Heart left ventricle (tissue), 13 donors: ENCODE data around the gene HK2.
"Not testable (repeated sequence)": the region's sequence is repeated elsewhere in the genome, so short reads cannot be mapped to it uniquely, and the experiment has no call there.

Experiments
- CTCF ChIP-seq, 12 donors: fragments of 200-600 bp; sonication (generic) in 4 of 12; IDR thresholded peaks; one replicate each; pipeline versions ENCODE4 v1.5.0 to v1.8.0; 2018 to 2022; ENCODE audit warnings: antibody characterized with exemption in 12 of 12, mild to moderate bottlenecking in 5 of 12
- POLR2A ChIP-seq, 2 donors: fragments of 450-650 bp; IDR thresholded peaks; one replicate each; pipeline ENCODE4 v1.6.1; 2017; ENCODE audit warnings: antibody characterized with exemption in 2 of 2, mild to moderate bottlenecking in 2 of 2, moderate library complexity in 2 of 2
- donor health status: ischemic (EF 13 %, LVEDD 7.1; RV severe dilation, severe dysfunction).
- donor health status: DM: no; HTN: yes; CAD: no.
- donor health status: DM: no; HTN: no; CAD: no.
- donor health status: ischemic (EF 25% LVEDD 6.9; RV normal size, moderate dysfunction).
- donor health status: ischemic (EF 25% LVEDD 5.7; RV mildly dilated, moderate dysfunction).
- donor health status: ischemic (EF 35%, LVEDD 5.7; RV mildly dilated, moderate dysfunction).
- donor health status: nonischemic (EF 11% LVEDD 7.7; RV severe dilation, severe dysfunction).
- donor health status: DM: yes; HTN: yes; CAD: no.
- donor health status: PGD.
- donor health status: ischemic (EF 29% LVEDD 5.4; RV normal size, mild dysfunction).
- donor health status: nonischemic (EF 23%, LVEDD 6.1; RV moderate dilation, normal function).

- TF ChIP-seq CTCF, POLR2A (IDR thresholded peaks at IDR 0.05): not testable (repeated sequence)
Observed at GRCh38 chr2:74891816-74892215, 57.9 kb downstream of the HK2 start.
